Activated T-cell treated with anti-CD3 and anti-CD28 coated beads, Interleukin-2, amount 50 U/mL, for 1 hour (primary cell): Measurements from ENCODE around the gene TMEM88.

Experiments used
- DNase-seq: peaks from one replicate; pipeline ENCODE4 v3.0.0-alpha.2; 2020

TMEM88 gene

GRCh38 chr17:7833795-7834541 is 20.9 kb upstream of the TMEM88 start, which contains the start of gene KDM6B:
Gene KDM6B (plus strand): TSS chr17:7834217. CDS start chr17:7845555, 11,338 bp downstream.
- DNase-seq, result peak; percentile 90

- DNase-seq, result peak; percentile 72
Measured at GRCh38 chr17:7834542-7834956, 20.3 kb upstream of the TMEM88 start.

DNA sequence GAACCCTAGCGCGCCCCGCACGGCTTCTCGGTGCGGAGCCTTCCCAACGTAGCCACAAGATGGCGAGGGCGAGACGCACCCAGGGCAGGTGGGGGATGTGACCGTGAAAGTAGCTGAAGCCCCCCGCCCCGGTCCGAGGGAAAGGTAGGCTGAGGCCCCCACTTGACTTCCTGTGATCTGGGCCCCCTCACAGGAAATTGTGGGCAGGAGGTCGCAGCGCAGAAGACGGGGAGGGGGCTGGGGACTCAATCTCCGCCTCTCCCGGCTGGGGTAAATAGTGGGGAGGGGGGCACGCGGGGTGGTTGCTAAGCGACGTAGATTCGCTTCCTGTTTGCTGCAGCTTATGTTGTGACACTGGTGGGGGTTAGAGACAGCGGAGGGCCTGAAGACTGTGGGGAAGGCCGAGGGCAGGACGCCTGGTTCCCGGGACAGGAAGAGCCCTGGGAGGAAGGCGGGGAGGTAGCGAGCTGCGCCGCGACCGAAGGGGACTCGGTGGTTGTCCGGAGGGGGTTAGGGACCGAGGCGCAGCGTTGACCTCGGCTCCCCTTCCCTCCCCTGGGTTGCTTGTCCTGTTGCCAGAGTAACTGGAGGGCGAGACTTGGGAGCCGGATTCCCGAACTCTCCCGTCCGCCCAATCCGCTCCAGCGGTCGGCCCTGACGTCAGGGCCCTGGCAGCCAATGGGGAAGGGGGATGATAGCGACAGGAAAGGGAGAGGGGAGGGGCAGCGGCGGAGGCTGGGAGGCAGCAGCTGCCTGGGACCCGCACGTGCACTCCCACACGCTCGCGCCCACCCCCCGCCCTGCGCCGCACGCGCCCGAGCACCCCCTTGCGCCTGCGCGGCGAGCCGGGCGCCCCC is 19.7 kb upstream of the TMEM88 start:
- peak; percentile 90 for DNase-seq

GRCh38 chr17:7835814-7836595 is 18.9 kb upstream of the TMEM88 start:
- no peak for DNase-seq

DNA sequence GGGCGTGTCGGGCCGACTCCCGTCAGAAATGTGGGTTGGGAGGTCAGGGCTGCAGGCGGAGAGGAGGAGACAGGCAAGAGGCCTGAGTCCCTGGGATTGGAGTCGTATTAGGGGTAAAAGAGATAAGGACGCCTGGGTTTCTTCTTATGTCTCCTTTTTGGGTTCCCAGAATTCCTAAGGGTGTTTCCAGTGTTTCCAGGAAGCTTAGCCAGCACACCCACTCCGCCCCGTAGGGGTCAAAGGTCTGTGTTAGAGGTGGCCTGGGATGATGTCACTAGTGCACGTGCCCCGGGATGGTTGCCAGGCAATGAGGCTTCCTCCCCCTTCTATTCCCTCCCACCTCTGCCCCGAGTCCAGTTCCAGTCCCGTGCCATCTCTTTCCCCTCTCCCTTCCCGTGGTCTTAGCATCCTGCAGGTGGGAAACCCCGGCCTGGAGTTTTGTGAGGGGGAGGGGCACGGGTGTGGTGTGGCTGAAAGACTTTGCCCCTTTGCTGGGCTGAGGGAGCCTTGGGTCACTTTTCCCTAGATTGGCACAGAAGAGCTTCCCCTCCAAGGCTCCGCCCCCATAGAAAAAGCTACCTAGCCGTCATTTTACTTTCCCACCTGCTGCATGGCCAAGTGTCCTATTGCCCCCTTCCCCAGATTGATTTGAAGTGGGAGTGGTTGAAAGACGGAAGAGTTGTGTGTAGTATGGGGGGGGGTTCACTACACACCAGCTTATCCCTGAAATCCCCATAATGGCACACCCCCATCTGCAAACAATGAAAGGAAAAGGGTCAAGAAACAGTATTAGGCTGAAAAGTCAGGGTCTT is 18.1 kb upstream of the TMEM88 start:
- DNase-seq, result peak; percentile 67

DNA sequence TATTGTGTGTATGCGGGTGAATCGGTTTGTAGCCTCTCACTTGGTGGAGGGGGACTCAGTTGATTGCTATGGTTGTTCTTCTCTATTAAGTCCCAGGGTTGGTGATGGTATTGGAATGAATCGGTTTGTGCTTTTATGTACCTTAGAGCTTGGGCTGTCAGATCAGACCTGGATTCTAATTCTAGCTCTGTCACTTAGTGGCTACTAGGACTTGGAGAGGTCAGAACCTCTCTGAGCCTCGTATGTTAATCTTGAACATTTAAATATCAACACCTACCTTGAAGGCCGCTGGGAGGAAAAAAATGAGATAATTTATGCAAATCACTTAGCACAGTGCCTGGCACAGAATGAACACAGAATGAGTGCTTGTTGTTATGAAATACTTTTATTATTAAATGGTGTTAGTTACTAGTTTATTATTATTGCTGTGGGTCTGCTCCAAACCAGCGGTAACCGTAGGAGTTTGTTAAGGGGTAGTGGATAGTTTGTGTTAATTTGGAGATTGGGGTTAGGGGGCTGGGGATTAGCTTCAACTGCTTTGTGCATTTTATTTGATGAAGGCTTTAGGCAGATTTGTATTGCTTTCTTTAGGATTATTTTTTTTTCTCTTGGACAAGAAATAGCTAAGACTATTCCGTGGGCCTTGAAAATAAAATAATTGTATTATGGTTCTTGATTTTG is 17.3 kb upstream of the TMEM88 start:
- DNase-seq, result no peak

DNA sequence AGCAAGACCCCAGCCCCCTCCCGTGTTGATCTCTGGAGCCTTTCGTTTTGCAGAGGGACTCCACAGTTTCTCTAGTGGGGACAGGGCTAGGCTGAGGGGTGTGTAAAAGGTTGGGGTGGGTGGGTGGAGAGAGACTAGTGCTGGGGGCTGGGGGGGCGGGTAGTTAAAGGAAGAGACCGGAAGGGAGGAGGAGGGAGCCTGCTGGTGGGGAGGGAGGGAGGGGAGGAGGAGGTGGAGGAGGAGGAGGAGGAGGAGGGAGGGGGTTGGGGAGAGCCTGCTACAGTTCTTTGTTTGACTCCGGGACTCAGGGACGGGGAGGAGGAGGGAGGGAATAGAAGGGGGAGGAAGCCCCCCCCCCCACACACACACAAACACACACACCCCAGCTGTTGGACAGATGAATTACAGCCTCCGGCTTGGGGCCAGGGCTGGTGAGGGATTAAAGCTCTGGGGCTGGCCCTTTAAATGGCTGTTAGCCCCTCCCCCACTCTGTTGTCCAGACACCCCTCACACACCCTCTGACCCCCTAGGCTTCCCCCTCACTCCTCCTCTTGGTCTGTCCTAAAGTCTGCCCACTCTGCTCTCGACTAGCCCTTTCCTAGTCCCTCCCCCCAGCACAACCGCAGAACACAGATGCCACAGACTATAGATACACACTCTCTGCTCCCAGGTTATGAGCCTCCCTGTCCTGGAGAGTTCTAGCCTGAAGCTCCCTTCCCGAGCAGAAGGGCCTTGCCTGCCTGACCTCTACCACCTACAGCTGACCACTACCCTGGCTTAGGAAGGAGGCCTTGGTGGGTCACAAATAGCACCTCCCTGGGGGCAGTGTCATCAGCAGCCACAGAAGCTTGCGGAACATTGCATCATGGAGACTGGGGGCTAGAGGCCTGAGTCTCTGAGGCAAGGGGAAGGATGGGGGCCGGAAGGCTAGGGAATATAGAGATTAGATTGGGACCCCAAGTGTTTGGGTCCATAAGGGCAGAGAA is 16.5 kb upstream of the TMEM88 start:
- no peak for DNase-seq

DNA sequence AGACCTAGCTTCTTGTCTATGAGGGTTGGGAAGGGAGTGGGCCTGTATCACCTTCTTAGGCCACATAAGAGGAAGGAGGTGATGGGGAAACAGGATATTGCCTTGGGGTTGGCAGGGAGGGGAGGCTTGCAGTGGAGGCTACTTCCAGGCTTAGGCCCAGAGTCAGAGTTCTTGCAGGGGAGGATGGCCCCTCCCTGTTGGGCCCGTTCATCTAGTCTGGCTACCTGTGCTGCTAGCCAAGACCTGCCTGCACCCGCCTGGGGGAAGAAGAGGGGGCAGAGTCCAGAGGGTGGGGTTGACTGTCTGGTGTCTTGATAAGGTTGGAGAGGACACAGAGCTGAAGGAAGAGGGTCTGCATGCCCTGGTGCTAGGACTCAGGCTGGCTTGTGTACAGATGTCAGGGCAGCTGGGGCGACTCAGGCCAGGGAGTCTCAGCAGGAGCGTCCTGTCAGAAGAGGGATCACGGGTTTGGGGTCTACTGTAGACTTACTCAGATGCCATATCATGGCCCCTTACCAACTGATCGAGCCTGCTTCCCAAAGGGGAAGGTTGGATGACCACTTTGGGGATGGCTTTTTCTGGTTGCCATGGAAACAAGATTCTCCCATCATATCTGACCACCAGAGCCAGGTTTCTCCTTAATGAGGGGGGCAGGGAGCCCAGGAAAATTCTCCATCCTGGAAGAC is 15.5 kb upstream of the TMEM88 start:
- DNase-seq, result no peak

DNA sequence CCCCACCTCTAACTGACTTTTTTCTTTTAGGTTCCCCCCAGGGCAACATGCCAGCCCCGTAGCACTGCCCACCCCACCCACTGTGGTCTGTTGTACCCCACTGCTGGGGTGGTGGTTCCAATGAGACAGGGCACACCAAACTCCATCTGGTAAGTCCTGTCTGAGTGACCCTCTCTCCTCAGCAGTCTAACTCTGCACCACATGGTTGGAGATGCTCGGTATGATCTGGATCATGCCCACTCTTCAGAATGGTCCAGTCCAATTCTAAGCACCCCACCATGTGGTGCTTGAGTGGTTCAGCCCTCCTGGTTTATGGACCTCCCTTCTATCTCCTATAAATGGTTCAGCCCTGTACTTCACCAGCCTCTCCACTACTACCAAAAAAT is 15.0 kb upstream of the TMEM88 start:
- no peak for DNase-seq

DNA sequence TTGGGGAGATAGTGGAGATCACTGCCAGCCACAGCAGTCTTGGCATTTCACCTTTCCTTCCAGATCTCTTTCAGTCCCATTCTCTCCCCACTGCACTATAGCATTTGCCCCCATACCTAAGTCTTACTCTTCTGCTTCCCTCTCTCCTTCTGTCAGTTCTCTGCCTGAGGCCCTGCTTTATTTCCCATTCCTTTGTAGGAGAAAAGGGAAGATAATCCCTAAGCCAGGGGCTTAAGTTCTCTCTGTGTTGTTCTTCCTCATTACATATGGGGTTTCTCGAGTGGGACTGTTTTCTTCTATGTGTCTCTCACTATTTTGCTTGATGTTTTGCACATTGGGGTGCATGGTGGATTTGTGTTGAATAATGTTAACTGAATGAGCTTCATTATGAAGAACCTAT is 14.4 kb upstream of the TMEM88 start:
- DNase-seq, result no peak

- no peak for DNase-seq
Measured at GRCh38 chr17:7840875-7841274, 14.0 kb upstream of the TMEM88 start.

DNA sequence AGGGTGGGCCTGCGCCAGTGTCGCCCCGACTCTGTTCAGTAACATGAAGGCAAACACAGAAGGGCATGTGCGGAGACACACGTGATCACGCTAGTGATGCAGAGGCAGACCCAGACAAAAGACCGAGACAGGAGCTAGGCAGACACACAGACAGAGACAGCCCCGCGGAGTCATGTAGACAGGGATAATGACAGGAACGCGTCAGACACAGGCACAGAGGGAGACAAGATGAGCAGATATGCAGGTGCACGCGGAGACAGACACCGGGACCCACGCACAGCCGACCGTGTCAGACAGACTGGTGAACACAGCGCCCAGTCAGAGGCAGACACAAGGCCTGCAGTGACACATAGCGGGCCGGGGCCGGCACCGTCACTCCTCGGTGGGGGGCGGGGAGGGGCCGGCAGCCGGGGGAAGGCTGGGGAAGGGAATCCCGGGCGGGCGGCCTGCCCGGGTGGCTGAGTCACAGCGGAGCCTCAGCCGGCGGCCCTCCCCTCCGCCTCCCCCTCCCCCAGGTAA is 13.4 kb upstream of the TMEM88 start:
- peak; percentile 97 for DNase-seq

DNA sequence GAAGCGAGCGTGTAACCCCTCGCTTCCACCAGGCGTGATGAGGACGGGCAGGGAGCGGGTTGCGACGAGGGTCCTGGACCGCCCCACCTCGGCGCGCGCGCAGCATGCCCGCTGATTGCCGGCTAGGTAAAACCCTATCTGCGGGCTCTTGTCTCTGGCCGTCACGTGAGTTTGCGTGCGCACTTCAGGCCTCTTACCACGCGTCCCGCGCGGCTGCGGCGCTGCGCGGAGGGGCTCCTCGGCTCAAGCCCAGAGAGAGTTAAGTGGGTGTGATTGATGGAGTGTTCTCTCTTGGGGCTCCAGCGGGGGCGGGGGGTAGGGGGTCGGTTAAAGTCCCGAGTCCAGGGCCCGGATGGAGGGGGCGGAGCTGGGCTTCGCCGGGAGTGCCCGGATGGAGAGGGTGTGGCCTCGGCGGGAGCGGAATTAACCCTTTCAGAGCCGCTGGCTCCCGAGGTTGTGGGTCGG is 12.9 kb upstream of the TMEM88 start:
- peak; percentile 89 for DNase-seq

- DNase-seq, result peak; percentile 95
Measured at GRCh38 chr17:7842380-7843256, 12.2 kb upstream of the TMEM88 start.

DNA sequence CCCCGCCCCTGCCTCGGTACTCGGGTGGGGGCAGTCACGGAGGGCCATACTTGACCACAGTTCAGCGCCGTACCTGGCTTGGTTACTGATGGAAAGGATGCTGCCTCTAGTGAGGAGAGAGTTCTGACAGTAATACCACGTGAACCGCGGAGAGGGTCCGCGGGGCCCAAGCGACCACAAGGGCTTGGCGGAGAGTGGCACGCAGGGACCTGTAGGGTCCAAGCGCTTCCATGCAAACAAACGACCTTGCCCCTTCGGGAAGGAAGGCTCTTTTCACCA is 11.7 kb upstream of the TMEM88 start:
- DNase-seq, result no peak

- DNase-seq, result peak; percentile 95
Measured at GRCh38 chr17:7843536-7844291, 11.2 kb upstream of the TMEM88 start.

DNA sequence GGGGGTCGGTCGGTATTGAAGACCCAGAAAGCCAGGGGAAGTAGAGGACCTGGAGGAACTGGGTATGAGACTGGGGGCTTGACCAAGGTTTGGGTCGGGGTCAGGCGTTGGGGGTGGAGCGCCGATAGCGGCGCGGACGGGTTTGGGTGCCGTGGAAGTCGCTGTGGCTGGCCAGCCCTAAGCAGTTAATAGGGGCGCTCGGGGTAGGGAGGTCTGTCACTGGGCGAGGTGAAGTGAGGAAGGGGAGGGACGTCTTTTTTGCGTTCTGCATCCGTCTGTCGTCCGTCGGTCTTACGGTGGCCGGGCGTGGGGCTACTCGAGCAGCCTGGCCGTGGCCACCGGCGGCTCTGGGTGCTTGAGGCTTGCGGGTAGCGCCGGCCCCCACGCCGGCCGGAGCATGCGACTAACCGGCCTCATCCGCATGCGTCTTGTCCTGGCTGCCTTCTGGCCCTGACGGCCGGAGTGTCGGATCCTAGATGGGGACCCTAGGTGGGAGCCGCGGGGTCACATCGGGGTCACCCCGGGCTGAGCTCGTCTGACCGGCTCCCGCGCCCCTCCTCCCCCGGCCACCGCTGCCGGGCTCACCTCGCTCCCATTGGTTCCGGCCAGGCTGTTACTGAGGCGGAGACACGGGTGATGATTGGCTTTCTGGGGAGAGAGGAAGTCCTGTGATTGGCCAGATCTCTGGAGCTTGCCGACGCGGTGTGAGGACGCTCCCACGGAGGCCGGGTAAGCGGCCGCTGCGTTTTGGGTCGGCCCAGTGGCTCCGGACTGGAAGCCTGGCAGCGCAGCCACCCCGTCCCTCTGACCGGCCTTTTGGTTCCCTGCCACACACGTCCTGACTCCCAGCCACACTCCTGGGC is 10.3 kb upstream of the TMEM88 start:
- DNase-seq, result peak; percentile 79
